ENCODE results near the gene INHBC.

DNA sequence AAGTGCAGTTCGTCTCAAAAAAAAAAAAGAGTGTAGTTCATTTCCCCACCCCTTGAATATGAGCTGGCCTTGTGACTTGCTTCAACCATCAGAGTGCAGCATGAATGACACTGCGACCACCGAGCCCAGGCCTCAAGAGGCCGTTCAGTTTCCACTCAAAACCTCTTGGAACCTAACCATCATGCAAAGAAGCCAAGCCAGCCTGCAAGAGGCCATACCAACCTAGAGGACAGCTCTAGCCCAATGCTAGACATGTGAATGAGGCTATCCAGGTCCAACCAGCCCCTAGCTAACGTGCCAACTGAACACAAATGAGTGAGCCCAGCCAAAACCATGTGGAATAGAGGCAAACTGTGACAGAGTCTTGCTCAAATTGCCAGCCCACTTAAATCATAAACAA lies 33.4 kb upstream of the INHBC start:
- TF ChIP-seq, protein P1, sequence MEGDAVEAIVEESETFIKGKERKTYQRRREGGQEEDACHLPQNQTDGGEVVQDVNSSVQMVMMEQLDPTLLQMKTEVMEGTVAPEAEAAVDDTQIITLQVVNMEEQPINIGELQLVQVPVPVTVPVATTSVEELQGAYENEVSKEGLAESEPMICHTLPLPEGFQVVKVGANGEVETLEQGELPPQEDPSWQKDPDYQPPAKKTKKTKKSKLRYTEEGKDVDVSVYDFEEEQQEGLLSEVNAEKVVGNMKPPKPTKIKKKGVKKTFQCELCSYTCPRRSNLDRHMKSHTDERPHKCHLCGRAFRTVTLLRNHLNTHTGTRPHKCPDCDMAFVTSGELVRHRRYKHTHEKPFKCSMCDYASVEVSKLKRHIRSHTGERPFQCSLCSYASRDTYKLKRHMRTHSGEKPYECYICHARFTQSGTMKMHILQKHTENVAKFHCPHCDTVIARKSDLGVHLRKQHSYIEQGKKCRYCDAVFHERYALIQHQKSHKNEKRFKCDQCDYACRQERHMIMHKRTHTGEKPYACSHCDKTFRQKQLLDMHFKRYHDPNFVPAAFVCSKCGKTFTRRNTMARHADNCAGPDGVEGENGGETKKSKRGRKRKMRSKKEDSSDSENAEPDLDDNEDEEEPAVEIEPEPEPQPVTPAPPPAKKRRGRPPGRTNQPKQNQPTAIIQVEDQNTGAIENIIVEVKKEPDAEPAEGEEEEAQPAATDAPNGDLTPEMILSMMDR (IDR thresholded peaks at IDR 0.05; ENCODE audit: insufficient read depth, low read length, poor library complexity, severe bottlenecking): no peak
- no peak for TF ChIP-seq EZH2phosphoT487 (conservative IDR thresholded peaks at IDR 0.05; ENCODE audit: low read length)

All from SU-DHL-6 (cell line).